Parathyroid adenoma (tissue), 2 donors: Measurements from ENCODE around the gene DDX41.

Experiments used
- H2AFZ ChIP-seq: fragments of 300-600 bp; sonication (generic); one replicate; pipeline ENCODE4 v1.7.0; 2017; ENCODE audit warnings: antibody characterized with exemption, mild to moderate bottlenecking
- H3K27ac ChIP-seq: fragments of 300-600 bp; sonication (generic); one replicate; pipeline ENCODE4 v1.7.0; 2017
- H3K27me3 ChIP-seq: fragments of 300-600 bp; sonication (generic); one replicate; pipeline ENCODE4 v1.7.0; 2017; ENCODE audit warnings: low read length; ENCODE audit not compliant: control insufficient read depth, insufficient read depth
- H3K36me3 ChIP-seq: fragments of 300-600 bp; sonication (generic); one replicate; pipeline ENCODE4 v1.7.0; 2017; ENCODE audit warnings: low read length; ENCODE audit not compliant: control insufficient read depth, insufficient read depth
- H3K4me1 ChIP-seq: fragments of 300-600 bp; sonication (generic); one replicate; pipeline ENCODE4 v1.7.0; 2017; ENCODE audit warnings: control low read depth
- H3K4me2 ChIP-seq: fragments of 300-600 bp; sonication (generic); one replicate; pipeline ENCODE4 v1.7.0; 2017; ENCODE audit warnings: low read length
- H3K4me3 ChIP-seq: fragments of 300-600 bp; sonication (generic); one replicate; pipeline ENCODE4 v1.7.0; 2017; ENCODE audit warnings: low read depth, low read length
- H3K79me2 ChIP-seq: fragments of 300-600 bp; sonication (generic); one replicate; pipeline ENCODE4 v1.7.0; 2017; ENCODE audit warnings: control low read depth
- H3K9ac ChIP-seq: fragments of 300-600 bp; sonication (generic); one replicate; pipeline ENCODE4 v1.7.0; 2017; ENCODE audit warnings: mild to moderate bottlenecking
- H3K9me3 ChIP-seq: fragments of 300-600 bp; sonication (generic); one replicate; pipeline ENCODE4 v1.7.0; 2017; ENCODE audit warnings: low read length; ENCODE audit not compliant: control insufficient read depth
- TF ChIP-seq, protein P1 (sequence below): fragments of 300-600 bp; sonication (generic); IDR thresholded peaks from one replicate; pipeline ENCODE4 v1.7.0; 2017; ENCODE audit warnings: antibody characterized with exemption, mild to moderate bottlenecking
- donor health status: primary hyperparathyroidism.

The DDX41 gene

DNA sequence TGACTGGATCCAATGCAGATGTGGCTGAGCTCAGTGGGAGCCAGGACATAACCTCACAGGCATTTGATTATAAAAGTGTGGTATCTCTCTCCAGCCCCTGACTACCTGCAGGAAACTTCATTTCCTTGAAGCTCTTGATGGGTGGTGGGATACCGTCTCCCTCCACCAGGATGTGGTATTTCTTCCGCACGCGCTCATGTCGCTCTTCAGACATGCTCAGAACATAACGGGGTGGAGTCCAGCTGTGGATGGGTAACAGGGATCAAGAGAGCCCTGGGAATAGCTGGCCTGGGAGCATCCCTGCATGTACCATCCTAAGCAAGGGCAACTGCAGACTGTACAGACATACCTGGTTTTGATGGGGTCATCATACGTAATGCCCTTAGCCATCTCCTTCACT lies 1.2 kb downstream of the DDX41 start:
- no peaks in the 10 kb centered on the region for H3K36me3 ChIP-seq

DNA sequence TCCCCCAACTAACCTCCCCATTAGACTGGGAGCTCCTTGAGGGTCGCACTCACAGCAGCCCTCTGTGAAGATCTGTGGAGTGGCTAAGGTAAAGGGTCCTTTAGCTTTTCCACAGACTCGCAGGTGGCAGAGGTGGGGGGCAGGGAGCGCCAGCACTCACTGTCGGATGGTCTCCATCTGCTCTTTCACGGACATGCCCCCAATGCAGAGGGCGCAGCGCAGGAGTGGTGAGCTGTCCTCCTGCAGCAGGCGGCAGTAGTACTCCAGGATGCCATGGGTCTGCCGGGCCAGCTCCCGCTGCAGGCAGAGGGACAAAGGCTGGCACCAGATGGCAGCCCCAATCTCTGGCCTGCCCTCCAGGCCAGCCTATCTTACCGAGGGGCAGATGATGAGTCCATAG lies 2.2 kb downstream of the DDX41 start:
- Histone ChIP-seq H2AFZ (no peak overlapping the region), H3K4me3 (no peak overlapping the region), H3K4me1 (no peaks in the 10 kb centered on the region), H3K36me3 (no peaks in the 10 kb centered on the region), H3K79me2 (peaks cover 10% of the 10 kb centered on the region), H3K9ac (no peak overlapping the region), H3K9me3 (no peaks in the 10 kb centered on the region), H3K27me3 (no peaks in the 10 kb centered on the region), H3K4me2 (no peak overlapping the region), H3K27ac (no peak overlapping the region)
- TF ChIP-seq, protein P1, sequence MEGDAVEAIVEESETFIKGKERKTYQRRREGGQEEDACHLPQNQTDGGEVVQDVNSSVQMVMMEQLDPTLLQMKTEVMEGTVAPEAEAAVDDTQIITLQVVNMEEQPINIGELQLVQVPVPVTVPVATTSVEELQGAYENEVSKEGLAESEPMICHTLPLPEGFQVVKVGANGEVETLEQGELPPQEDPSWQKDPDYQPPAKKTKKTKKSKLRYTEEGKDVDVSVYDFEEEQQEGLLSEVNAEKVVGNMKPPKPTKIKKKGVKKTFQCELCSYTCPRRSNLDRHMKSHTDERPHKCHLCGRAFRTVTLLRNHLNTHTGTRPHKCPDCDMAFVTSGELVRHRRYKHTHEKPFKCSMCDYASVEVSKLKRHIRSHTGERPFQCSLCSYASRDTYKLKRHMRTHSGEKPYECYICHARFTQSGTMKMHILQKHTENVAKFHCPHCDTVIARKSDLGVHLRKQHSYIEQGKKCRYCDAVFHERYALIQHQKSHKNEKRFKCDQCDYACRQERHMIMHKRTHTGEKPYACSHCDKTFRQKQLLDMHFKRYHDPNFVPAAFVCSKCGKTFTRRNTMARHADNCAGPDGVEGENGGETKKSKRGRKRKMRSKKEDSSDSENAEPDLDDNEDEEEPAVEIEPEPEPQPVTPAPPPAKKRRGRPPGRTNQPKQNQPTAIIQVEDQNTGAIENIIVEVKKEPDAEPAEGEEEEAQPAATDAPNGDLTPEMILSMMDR, result no peak

More for the DNA sequence above, 1.2 kb downstream of the DDX41 start:
- Histone ChIP-seq H3K27me3 (no peaks in the 10 kb centered on the region), H2AFZ (no peak overlapping the region), H3K9me3 (no peaks in the 10 kb centered on the region), H3K27ac (no peak overlapping the region), H3K79me2 (peaks cover 13% of the 10 kb centered on the region), H3K4me2 (peak overlapping the region; percentile 94), H3K4me1 (no peaks in the 10 kb centered on the region), H3K4me3 (peak overlapping the region; percentile 81), H3K9ac (no peak overlapping the region)
- TF ChIP-seq, protein P1, result no peak

DNA sequence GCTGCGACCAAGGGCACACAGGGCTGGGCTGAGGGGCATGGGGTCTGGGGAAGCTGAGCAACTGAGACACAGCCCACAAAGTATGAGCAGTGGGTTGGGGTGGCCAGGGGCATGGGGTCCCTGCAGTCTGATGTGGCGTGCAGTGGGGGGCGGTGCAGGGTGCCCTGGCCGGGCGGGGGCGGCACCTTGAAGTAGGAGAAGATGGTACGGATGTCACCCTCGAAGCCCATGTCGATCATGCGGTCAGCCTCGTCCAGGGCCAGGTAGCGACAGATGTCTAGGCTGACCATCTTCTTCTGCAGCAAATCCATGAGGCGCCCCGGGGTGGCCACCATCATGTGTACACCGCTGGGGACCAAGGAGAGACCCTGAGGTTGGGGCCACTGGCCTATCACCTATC lies 3.3 kb downstream of the DDX41 start:
- no peak overlapping the region for H3K4me2 ChIP-seq
- H3K4me3 ChIP-seq, result no peak overlapping the region
- peaks cover 9% of the 10 kb centered on the region for H3K79me2 ChIP-seq
- no peaks in the 10 kb centered on the region for H3K36me3 ChIP-seq
- TF ChIP-seq, protein P1, result no peak
- H3K27ac ChIP-seq, result no peak overlapping the region
- no peaks in the 10 kb centered on the region for H3K27me3 ChIP-seq
- no peaks in the 10 kb centered on the region for H3K4me1 ChIP-seq
- H2AFZ ChIP-seq, result no peak overlapping the region
- no peaks in the 10 kb centered on the region for H3K9me3 ChIP-seq
- H3K9ac ChIP-seq, result no peak overlapping the region

DNA sequence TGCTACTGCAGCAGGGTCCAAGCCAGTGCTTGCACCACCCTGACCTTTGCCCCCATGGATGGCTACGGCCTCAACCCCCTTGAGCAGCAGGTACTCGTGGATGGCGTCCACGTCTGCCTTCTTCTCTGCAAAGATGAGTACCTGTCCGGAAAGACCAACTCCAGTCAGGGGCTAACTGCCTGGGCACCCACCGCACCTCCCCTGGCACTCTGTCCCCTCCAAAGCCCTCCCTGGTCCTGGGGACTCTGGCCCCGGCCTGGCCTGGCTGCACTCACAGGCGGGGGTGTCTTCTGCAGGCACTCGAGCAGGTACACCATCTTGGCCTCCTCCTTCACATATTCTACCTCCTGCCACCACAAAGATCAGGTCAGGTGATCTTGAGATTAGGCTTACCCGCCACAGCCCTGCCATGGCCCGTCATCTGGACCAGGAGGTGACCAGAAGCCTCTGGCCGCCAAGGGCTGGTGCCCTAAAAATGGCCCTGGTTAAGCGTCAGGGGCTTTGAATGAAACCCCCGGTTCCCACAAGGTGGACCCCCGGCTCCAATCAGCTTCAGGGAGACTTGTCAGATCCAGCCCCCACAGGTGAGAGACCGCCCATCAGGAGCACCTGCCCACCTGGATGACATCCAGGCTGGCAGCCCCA lies 3.9 kb downstream of the DDX41 start:
- TF ChIP-seq, protein P1, result no peak
- H2AFZ ChIP-seq, result no peak overlapping the region
- H3K27ac ChIP-seq, result no peak overlapping the region
- no peak overlapping the region for H3K9ac ChIP-seq
- no peaks in the 10 kb centered on the region for H3K9me3 ChIP-seq
- H3K79me2 ChIP-seq, result peaks cover 9% of the 10 kb centered on the region
- H3K27me3 ChIP-seq, result no peaks in the 10 kb centered on the region
- H3K4me2 ChIP-seq, result no peak overlapping the region
- no peak overlapping the region for H3K4me3 ChIP-seq
- H3K36me3 ChIP-seq, result no peaks in the 10 kb centered on the region
- no peaks in the 10 kb centered on the region for H3K4me1 ChIP-seq
